COLO668 (cell line): ENCODE measurements around the gene VKORC1.
A peak's percentile ranks its signal among the peaks of the same experiment; 100 is the strongest.
"Not testable (repeated sequence)": the region's sequence is repeated elsewhere in the genome, so short reads cannot be mapped to it uniquely, and the experiment has no call there.

Source experiments
- DNase-seq: peaks from one replicate; lab custom pipeline; 2025; ENCODE audit not compliant: unreplicated experiment; lab: John Stamatoyannopoulos, UW

VKORC1 gene

DNA sequence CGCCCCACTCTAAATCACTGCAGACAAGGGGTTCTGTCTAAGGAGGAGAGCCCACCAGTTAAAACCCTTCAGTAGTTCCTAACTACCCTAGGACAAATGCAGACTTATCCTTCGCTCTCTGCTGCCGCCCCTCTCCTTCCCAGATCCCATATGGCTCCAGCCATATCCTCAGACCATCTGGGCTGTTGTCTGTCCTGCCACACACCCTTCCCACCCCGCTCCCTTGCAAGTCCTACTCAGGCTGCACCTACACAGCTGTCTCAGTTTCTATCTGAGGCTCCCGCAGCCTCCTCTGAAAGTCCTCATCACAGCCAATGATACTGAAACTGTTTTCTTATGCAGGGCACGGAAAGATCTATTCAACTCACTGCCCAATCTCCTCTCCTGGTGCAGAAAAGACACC lies 12.9 kb upstream of the VKORC1 start:
- no peak for DNase-seq

DNA sequence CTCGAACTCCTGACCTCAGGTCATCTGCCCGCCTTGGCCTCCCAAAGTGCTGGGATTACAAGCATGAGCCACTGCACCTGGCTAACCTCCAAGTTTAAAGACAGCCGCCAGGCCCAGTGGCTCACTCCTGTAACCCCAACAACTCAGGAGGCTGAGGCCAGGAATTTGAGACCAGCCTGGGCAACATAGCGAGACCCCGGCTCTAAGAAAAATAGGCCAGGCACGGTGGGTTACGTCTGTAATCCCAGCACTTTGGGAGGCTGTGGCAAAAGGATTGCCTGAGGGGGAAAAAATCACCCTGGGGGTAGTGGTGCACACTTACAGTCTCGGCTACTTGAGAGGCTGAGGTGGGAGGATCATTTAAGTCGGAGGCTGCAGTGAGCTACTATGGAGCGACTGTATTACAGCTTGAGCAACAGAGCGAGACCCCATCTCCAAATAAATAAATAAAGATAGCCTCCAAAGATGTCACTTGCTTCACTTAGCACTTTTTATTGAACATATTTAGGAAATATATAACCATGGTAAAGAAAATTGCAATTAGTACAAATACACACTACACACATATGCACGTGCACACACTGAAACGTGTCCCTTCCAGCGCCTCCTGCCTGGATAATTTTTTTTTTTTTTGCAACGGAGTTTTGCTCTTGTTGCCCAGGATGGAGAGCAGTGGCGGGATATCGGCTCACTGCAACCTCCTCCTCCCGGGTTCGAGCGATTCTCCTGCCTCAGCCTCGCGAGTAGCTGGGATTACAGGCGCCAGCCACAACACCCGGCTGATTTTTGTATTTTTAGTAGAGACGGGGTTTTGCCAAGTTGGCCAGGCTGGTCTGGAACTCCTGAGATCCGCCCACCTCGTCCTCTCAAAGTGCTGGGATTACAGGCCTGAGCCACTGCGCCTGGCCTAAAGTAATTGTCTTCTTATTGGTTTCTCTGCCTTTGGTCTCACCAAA lies 12.2 kb upstream of the VKORC1 start:
- DNase-seq, result no peak

DNA sequence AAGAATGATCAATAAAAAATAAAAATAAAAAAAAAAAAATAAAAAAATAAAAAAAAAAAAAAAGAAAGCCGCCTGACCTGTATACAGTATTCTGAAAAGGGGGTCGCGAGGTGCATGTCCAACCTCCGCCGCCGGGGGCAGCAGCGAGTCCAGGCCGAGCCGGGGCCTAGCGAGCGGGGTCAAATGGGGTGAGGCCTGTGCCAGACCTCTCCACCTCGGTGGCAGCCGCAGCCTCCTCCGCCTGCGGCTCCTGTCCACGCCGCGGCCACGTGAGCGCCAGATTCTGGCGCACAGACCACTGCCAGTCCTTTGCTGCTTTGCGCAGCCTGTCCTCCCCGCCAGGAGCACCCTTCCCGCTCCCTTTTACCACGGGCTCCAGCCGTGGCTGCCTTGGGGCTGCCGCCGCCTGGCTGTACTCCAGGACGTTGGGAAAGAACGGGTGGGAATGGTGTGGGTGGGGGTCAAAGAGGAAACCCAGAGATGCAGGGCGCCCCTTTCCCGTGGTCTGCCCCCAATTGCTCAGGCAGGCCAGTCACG lies 11.1 kb upstream of the VKORC1 start:
- peak; percentile 54 for DNase-seq

DNA sequence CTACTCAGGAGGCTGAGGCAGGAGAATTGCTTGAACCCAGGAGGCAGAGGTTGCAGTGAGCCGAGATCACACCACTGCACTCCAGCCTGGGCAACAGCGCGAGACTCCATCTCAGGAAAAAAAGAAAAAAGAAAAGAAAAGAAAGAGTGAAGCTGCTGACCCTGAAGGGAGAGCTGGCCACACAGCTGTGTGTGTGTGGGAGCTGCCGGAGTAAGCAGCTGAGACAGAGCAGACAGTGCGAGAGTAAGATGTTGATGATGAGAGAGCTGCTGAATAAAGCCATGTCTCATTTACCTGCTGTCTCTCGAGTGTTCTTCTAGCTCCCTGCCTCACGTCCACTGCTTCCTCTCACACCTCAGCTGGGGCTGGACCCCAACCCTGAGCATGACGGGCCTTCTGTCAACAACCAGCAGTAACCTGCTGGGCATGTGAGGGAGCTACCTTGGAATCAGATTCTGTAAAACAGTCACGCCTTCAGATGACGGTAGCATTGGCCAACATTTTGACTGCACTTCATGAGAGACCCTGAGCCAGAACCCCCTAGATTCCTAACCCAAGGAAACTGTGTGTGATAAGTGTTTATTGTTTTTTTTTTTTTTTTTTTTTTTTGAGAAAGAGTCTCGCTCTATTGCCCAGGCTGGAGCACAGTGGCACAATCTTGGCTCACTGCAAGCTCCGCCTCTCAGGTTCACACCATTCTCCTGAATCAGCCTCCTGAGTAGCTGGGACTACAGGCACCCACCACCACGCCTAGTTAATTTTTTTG lies 6.5 kb upstream of the VKORC1 start:
- not testable (repeated sequence) for DNase-seq

DNA sequence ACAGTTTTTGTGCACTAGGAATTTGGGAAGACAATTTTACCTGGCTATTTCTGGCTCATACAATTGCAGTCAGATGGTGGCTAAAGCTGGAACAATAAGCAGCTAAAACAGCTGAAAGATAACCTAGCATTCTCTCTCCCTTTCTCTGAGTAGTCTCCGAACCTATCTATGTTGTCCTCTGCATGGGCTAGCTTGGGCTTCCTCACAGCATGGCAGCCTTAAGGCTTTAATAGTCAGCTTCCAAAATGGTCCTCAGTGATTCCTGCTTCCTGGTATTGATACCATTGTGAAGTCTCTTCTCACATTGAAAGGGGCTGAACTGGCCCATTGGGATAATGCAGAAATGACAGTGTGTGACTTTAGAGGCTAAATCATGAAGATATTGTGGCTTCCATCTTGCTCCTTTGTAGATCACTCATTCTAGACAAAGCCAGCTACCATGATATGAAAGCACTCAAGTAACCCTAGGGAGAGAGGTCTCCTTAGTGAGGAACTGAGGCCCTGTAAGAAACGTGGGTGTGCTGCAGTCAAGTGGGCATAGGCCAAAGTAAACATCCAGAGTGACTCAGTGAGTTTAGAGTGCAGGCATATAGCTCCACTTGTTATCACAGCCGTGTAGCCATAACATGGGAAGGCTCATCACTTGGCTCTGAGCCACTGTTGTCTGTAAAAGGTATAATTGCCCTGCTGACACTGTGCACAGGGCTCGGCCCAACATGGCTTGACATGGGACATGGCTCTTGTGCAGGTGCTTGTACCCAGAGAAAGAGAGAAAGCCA lies 5.5 kb upstream of the VKORC1 start:
- peak; percentile 10 for DNase-seq

DNA sequence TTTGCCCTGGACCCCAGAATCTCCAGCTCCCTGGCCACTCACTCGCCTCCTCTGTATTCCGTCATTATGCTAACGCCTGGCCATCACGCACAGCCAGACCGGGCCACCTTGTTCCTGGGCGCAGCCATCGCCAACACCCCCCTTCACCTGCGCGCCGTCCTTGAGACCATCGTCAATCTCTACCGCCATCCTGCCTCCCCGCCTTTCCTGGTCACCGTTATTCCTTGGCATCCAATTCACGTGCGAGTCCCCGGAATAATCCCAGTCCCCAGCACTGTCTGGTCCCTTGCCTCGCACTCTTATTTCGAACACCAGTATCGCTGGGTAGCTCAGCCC lies 541 bp downstream of the VKORC1 start:
- peak; percentile 45 for DNase-seq

DNA sequence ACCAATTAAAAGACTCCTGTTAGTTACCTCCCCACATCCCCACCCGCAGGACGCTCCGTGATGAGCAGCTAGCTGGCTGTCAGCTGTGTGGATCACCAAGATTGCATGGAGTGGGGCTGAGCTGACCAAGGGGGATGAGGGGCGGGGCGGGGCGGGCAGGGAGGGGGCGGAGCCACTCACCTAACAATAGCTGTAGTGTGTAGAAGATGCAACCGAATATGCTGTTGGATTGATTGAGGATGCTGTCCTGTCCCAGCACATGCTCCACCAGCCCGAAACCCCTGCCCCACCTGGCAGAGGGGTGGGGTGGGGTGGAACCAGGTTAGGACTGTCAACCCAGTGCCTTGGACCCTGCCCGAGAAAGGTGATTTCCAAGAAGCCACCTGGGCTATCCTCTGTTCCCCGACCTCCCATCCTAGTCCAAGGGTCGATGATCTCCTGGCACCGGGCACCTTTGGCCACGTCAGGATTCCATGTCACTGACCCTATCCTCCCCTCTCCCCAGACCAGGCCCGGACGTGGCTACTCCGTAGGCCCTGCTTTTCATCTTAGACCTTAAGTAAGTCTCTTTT lies 1.4 kb downstream of the VKORC1 start:
- DNase-seq, result peak; percentile 39

DNA sequence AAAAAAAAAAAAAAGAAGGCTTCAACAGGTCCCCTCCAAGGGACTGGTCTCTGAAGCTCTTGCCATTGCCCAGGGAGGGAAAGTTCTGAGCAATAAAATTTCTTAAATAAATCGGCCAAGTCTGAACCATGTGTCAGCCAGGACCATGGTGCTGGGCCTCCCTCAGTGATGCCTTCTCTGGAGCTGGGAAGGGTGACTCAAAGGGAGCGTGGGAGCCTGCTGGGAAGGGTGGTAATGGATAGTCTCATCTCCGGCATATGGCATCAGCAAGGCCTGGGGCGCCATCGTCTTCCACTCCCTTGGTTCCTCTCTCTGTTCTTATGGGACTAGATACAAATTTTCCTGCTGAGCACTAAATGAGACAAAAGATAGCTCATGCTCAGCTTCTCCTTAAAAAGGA lies 2.3 kb downstream of the VKORC1 start:
- no peak for DNase-seq

DNA sequence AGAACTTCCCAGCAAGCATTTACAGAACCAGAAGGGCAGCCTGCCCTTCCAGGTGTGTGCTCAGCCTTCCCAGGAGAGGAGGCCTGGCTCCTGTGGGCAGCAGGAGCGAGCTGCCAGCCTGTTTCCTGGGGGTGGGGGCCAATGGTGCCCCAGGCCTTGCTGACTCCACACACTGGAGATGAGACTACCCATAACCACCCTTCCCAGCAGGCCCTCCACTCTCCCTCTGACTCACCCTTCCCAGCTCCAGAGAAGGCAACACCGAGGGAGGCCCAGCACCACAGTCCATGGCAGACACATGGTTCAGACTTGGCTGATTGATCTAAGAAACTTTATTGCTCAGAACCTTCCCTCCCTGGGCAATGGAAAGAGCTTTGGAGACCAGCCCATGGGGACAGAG lies 4.1 kb downstream of the VKORC1 start:
- DNase-seq, result no peak

DNA sequence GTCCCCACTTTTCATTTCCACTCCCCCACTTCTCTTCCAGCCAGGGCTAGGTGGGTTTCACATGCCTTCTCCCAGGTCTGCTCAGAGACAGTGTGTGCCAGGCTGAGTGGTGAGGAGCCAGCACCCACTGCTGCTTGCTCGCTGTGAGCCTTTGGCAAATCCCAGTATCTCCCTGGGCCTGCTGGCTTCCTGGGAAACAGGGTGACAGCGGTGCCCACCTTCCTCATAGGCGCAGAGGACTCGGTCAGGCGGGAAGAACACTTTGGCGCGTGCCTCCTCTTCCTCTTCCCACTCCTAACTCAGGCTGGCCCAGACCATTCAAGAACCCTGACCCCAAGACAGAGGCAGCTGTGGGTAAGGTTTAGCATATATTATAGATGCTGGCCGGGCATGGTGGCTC lies 5.4 kb downstream of the VKORC1 start:
- DNase-seq, result no peak

DNA sequence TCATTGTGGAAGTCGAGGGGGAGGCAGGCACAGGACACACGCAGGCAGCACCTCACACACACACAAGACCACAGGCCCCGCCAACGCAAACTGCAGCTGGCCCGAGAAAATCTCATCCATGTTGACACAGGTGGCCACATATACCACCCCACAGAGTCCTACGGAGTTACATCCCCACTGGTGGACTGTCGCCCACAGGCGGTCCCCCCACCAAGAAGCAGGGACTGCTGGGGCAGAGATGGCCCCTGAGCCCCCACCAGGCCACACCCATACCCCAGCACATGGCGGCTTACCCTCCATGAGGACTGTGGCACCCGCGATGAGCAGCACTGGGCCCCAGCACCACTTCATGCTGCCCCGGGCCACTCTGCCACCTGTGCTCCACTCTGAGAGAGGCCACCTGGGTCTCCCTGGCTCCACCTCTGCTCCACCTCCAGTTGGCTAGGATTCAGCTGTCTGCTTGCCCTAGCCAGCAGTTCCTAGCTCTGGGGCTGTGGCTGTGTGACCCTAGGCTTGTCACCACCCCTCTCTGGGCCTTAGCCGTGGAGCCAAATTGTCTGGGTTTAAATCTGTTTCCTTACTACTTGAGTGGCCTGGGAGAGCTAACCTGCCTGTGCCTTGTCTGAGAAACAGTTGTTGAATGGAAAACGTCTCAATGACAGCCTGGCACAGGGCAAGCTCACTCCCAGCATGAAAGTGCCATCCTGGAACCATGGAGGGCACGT lies 6.0 kb downstream of the VKORC1 start, which contains the start of gene PRSS53:
Gene PRSS53, minus strand, starts transcription at position 485 of the 725 bp plus-strand sequence. Its CDS starts 134 bp downstream, at position 351.
- DNase-seq, result peak; percentile 58

DNA sequence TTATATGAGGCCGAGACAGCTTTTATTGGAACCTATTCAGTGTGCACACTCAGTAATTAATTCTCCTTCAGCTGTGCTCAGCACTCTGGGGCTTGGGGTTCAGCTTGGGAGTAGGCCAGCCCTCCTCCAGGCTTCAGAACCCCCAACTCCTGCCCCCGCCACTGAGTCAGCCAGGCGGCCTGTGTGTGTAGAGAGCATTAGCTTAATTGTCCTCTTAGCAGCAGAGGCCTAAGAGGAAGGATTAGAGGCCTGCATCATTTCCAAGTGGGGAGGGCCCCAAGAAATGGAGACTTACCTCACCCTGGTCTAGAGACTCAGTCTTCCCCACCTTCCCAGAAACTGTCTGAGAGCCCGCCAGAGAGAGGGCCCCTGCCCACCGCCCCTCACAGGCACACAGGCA lies 6.6 kb downstream of the VKORC1 start:
- DNase-seq, result no peak

DNA sequence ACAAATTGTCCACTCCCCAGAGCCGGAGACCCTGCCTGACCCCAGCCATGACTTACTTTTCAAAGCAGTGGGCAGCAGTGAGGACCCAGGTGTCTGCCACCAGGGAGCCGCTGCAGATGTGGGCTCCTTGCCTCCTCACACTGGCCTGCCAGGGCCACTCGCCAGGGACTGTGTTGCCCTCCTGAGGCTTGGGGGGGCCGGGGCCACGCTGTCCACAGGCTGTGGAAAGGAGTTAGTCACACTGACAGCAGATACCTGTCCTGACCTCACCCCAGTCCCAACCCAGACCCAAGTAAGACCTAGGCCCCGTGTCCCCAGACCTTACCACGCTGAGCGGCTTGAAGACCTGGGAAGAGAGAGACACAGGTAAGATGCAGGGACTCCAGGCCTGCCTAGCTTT lies 7.1 kb downstream of the VKORC1 start:
- DNase-seq, result no peak

DNA sequence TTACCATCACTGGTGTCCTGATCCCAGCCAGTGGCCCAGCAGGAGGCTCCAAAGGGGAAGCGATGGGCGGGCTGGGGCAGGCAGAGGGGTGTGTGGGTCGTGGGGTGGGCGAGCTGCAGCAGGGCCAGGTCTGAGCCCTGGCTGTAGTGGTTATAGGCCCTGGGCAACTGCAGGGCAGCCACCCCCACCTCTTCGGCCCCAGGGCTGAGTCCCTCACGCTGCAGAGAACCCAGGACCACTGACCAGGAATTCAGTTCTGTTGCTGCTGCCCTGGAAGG lies 8.0 kb downstream of the VKORC1 start:
- DNase-seq, result no peak

DNA sequence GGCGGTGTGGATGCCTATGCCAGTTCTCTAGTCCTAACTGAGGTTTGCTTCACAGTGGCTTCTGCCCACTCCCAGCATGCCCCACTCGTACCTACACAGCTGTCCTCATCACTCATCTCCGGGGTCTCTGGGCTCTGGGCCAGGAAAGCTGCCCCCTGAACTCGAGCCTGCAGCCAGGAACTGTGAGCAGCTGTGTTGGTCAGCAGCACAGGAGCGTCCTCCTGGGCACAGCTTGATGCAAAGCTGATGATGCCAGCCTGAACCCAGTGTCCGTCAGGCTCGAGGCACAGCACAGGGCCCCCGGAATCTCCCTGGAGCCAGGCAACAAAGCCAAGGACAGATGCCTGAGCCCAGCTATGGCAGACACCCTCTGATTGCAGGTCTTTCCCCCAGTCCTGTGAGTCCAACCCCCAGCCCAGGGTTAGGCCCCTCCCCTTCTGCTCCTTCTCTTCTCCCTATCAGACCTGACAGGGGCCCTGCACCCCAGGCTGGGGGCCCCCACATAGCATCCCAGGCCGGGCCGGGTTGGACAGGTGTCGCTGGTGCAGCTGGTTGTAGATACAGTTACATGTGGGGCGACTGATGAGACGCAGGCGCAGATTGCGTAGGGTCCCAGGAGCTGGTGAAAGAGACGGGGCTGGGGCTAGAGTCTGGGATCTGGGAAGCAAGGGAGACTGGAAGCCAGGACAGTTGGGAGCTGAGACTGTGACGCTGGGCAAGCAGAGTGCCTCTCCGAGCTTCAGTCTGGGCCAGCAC lies 8.5 kb downstream of the VKORC1 start:
- DNase-seq, result no peak

DNA sequence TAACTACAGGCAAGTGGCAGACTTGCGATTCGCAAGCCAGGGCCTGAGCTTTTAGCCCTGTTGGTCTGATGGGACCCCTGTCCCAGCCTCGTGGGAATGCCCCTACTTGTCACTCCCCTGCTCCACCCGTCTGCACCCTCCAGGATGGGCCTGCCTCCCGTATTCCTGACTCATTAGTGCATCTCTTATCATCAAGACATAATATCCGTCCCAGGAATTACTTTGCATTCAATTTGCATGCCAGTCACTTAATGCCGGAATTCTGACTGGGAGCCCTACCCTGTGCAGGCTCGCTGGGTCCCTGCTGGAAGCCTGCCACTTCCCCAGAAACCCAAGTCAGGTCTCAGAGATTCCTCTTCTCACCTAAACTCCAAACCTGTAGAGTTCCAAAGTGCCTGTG lies 9.2 kb downstream of the VKORC1 start:
- DNase-seq, result no peak

DNA sequence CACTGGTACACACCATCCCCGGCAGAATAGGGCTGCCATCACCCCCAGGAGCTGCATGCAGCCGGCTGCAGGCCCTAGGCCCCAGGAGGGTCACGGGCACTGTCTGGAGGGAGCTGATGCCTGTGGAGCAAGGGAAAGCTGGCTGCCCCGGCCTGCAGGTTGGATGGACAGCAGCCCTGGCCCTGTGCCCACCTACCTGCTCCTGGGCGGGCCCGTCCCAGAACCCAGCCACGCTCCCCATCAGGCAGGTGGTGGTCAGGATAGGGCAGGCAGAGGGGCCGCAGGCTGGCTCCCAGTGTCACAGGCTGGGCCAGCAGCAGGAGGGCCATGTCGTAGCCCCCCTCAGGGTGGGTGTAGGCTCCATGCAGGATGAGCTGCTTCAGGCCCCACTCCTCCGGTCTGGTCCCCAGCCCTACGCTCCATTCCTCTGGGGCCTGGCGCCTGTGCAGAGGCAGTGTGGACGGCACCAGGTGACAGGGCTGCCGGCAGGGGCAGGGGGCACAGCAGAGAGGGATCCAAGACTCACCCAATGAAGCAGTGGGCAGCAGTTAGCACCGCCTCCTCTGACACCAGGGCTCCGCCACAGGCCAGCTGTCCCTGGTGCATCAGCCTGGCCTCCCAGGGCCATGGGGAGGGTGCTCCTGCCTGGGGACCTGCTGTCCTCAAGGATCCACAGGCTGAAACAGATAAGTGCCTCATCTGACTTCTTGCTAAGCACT lies 9.9 kb downstream of the VKORC1 start:
- DNase-seq, result no peak

DNA sequence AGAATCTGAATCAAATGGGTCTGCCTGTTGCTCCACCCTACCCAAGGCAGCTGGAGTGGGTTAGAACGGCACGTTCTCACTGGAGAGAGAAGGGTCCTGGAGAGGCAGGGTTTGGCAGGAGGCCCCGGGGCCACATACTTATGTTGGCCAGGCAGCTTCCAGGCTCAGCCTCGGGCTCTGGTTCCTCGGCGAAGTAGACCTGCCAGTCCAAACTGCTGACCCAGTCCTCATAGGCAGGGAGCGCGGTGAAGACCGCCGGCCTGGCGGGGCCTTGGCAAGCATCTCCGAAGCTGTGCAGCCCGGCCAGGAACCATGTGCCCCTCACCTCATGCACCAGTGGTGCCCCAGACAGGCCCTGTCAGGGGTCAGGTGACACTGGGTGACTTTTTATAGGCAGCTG lies 10.6 kb downstream of the VKORC1 start:
- no peak for DNase-seq

DNA sequence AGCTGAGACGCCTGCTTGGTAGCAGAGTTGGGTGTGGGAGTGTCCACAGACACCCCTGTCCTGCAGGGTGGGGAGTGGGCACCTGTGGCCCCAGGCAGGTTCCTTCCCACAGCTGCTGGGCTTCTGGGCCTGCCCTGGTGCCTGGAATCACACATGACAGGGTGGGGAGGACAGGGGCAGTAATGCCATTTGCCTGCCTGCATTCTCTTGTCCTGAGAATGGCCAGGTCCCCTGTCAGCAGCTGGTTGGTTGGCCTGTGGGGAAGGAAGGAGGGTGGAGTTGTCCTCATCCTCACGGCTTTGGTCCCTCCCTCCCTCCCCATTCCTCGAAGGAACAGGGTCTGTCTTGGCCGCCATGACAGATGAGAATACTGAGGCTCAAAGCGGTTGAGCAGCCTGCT lies 11.0 kb downstream of the VKORC1 start:
- DNase-seq, result no peak
